Mesothelial cell of epicardium (in vitro differentiated cells): ENCODE data around the gene NHLRC4. TPM values are rescaled to one million over a fixed set of nuclear protein-coding genes. Genes with fewer than 3 reads are reported as not detected.
A peak's percentile ranks its signal among the peaks of the same experiment; 100 is the strongest.

Source experiments
- DNase-seq, 2 experiments: peaks; one replicate each; pipeline ENCODE4 v3.0.0; 2021; ENCODE audit warnings: low spot score in 2 of 2; ENCODE audit not compliant: unreplicated experiment in 2 of 2
- H3K27ac Mint-ChIP-seq: 2 replicates; pipeline ENCODE4 v1.8.0; 2021; ENCODE audit warnings: mixed read lengths
- H3K27me3 Mint-ChIP-seq: 2 replicates; pipeline ENCODE4 v1.8.0; 2021; ENCODE audit warnings: low read depth, mixed read lengths
- H3K36me3 Mint-ChIP-seq: 2 replicates; pipeline ENCODE4 v1.8.0; 2021; ENCODE audit warnings: mixed read lengths
- H3K4me1 Mint-ChIP-seq: 2 replicates; pipeline ENCODE4 v1.8.0; 2021; ENCODE audit warnings: mixed read lengths
- H3K4me3 Mint-ChIP-seq: 2 replicates; pipeline ENCODE4 v1.8.0; 2021; ENCODE audit warnings: mild to moderate bottlenecking, moderate library complexity, mixed read lengths
- H3K9me3 Mint-ChIP-seq: 2 replicates; pipeline ENCODE4 v1.8.0; 2021; ENCODE audit warnings: mixed read lengths
- total RNA-seq: library from RNA; stranded (reverse); gene quantifications from 3 replicates; pipeline ENCODE4 v1.2.1, GENCODE V29; 2021
- TF ChIP-seq, protein P1 (sequence below): fragments of 200-600 bp; sonication (generic); IDR thresholded peaks from one replicate; pipeline ENCODE4 v1.5.0; 2021; ENCODE audit warnings: antibody characterized with exemption; ENCODE audit not compliant: unreplicated experiment

NHLRC4 gene
- total RNA-seq, 1 donor from 2014 or later, result 2.7 TPM

DNA sequence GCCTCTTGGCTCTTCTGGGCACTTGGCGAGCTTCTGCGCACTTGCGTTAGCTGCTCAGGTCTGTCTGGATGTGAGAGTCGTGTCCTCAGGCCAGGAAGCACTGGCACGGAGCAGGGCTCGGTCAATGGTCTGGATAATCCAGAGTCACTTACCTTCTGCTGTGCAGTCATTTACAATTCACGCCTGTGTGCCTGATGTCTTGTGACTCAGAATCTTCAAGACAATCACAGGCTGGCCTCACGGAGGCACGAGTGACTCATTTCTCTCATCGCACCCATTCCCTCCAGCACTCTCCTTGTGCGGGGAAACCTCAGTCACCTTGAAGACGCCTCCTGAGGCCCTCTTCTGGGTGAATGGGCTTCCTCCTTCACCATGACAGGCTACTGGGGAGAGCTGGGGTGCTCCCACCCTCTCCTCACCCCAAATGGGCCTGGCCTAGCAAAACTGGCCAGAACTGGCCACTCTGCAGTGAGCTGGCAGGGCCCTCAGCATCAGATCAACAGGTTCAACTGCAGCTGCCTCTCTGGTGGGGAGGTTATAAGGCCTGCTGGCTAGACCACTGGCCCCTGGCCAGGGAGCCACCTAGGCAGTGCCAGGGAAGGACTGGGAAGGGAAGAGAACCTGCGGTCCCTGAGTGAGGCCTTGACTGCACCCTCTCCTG, 41.2 kb upstream of the NHLRC4 start:
- peak overlapping the region; percentile 60 for H3K27ac Mint-ChIP-seq
- H3K36me3 Mint-ChIP-seq, result no peaks in the 10 kb centered on the region
- peak overlapping the region; percentile 82 for H3K4me3 Mint-ChIP-seq
- DNase-seq, result no peak
- no peaks in the 10 kb centered on the region for H3K27me3 Mint-ChIP-seq
- H3K4me1 Mint-ChIP-seq, result peaks cover 25% of the 10 kb centered on the region
- H3K9me3 Mint-ChIP-seq, result no peaks in the 10 kb centered on the region
- TF ChIP-seq, protein P1, sequence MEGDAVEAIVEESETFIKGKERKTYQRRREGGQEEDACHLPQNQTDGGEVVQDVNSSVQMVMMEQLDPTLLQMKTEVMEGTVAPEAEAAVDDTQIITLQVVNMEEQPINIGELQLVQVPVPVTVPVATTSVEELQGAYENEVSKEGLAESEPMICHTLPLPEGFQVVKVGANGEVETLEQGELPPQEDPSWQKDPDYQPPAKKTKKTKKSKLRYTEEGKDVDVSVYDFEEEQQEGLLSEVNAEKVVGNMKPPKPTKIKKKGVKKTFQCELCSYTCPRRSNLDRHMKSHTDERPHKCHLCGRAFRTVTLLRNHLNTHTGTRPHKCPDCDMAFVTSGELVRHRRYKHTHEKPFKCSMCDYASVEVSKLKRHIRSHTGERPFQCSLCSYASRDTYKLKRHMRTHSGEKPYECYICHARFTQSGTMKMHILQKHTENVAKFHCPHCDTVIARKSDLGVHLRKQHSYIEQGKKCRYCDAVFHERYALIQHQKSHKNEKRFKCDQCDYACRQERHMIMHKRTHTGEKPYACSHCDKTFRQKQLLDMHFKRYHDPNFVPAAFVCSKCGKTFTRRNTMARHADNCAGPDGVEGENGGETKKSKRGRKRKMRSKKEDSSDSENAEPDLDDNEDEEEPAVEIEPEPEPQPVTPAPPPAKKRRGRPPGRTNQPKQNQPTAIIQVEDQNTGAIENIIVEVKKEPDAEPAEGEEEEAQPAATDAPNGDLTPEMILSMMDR, result no peak

DNA sequence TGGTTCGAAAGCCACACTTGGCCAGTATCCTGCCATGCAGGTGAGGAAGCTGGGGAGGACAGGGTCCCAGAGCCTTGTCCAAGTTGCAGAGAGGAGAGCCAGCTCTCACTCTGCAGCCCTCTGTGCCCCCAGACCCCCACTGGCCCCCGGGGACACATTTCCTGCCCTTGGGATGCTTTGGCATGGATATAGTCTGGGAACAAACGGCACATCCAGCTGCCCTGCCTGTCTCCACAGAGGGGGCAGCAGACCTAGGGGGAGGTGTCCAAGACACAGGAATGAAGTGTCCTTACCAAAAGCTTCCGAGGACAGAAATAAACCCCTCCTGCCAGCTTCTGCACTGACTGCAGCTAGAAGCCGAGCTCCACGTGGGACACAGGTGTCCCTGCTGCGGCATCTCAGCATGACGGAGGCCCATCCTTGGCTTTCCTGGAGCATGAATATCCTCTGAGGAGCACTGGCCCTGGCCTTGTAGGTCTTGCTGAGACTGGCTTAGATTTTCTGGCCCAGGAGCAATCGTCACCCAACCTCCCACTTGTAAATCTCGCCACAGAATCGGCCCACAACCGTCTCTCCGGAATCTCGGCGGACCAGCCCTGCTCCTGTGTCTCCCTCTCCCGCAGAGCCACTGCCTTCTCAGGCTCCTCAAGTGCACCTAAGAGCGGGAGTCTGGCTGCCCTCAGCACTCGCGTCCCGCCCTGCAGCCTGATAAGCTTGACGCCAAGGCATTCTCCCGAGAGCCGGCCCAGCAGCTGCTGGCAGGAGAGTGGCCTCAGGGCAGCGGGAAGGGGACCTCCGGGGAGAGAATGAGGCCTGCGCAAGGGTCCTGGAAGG, 40.4 kb upstream of the NHLRC4 start:
- Mint-ChIP-seq H3K27me3 (no peaks in the 10 kb centered on the region), H3K9me3 (no peaks in the 10 kb centered on the region), H3K27ac (peak overlapping the region; percentile 98), H3K36me3 (no peaks in the 10 kb centered on the region), H3K4me3 (peak overlapping the region; percentile 82), H3K4me1 (peaks cover 25% of the 10 kb centered on the region)
- DNase-seq, result peak in 1 of 2 experiments; percentile 67
- TF ChIP-seq, protein P1, result no peak

DNA sequence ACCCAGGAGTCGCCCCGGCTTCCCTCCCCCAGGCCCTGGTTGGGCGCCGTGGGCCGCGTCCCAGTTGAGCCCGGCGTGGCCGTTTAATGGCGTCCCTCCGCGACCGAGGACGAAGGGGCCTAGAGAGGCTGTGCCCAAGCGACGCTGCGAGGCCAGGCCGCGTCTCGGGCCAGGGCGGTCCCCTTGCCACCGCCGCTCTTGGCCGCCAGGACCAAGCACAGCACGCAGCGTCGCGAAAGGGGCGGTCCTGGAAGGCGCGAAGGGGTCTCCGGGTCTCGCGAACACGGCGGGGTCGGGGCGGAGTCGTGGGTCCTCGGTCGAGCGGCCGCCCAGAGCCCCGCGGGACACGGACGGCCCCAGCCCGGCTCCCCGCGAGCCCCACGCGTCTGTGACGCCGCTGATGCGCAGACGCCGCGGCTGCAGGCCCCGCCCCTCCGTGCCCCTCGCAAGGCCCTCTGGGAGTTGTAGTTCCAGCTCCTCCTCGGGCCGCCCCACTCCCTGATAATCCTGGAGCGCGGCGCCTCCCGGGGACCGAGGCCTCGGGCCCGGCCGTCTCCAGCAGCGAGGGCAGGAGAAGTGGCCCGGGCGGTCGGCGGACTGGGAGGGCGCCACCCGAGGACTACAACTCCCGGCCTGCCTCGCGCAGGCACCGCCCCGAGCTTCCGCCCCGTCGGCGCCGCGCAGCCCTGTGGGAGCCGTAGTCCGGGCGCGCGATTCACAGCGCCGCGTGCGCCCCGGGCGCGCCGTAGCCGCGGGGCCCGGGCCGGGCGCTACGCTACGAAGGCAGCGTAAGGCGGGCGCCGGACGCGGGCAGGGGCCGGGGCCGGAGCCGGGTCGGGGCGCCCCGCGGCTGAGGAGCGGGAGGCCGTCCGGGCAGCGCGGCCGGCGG, 39.5 kb upstream of the NHLRC4 start, which contains the start of gene CAPN15:
Gene CAPN15, plus strand, starts transcription at position 698 of the 889 bp plus-strand sequence. CDS start 19,127 bp downstream, outside the sequence.
- H3K4me3 Mint-ChIP-seq, result peak within 1 kb of the TSS; percentile 82

DNA sequence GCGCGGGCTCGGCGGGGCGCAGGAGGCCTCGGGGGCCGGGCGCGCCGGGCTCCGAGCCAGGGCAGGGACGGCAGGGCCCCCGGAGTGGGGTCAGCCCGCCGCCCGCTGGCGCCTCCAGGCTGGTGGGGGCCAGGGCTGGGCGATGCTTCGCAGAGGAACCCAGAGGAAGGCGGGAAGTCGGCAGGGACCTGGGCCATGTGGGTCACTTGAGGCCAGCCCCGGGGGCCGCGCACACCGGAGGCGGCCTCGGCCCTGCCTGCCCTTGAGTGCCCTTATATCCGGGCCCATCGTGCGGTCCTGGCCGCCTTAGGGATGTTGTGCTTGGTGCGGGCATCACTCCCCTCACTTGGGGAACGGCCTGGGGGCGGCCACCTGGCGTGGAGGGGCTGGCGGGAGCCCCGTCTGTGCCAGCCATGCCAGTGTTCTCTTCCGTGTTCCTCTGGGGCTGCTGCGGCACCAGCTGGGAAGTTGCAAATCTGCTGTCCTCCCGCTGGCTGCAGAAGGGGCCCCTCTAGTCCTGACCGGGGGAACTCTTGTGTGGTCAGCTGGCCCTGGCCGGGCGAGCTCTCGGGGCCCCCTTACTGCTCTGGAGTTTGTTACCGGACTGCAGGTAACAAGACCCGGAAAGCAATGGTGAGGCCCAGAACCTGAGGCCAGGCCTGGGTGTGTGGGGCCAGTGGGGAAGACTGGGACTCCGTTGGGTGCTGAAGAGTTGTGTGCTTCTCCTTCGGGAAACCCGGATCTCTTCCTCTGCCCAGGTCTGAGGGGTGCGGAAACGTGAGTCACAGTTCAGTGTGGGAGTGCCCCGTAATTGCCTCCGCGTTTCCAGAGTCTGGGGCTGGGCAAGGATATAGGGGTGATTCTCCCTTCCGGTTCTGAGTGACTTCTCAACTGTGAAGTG, 38.4 kb upstream of the NHLRC4 start:
- Mint-ChIP-seq H3K4me1 (peaks cover 25% of the 10 kb centered on the region), H3K9me3 (no peaks in the 10 kb centered on the region), H3K36me3 (no peaks in the 10 kb centered on the region), H3K27me3 (no peaks in the 10 kb centered on the region), H3K4me3 (peak overlapping the region; percentile 81), H3K27ac (peak overlapping the region; percentile 78)
- peak in 1 of 2 experiments; percentile 53 for DNase-seq
- TF ChIP-seq, protein P1, result no peak

More for the DNA sequence above, 39.5 kb upstream of the NHLRC4 start, which contains the start of gene CAPN15:
- peak within 1 kb of the TSS; percentile 98 for H3K27ac Mint-ChIP-seq
- peak; percentile 86 to 93 for DNase-seq
- peaks cover 25% of the 10 kb centered on the region for H3K4me1 Mint-ChIP-seq
- H3K36me3 Mint-ChIP-seq, result no peaks in the 10 kb centered on the region
- H3K27me3 Mint-ChIP-seq, result no peaks in the 10 kb centered on the region
- H3K9me3 Mint-ChIP-seq, result no peaks in the 10 kb centered on the region
- TF ChIP-seq, protein P1, result no peak
